GM18508 (cell line): ENCODE results near the gene CCDC81.
"Not testable (repeated sequence)": the region's sequence is repeated elsewhere in the genome, so short reads cannot be mapped to it uniquely, and the experiment has no call there.

ENCODE experiments used
- ATAC-seq: cut with Tn5 transposase; IDR thresholded peaks from one replicate; pipeline ENCODE4 v1.9.1; 2021; ENCODE audit warnings: moderate number of reproducible peaks; ENCODE audit not compliant: insufficient read depth, unreplicated experiment

CCDC81 gene

GRCh38 chr11:86386283-86386682, 11.6 kb downstream of the CCDC81 start:
- no peak for ATAC-seq

GRCh38 chr11:86386746-86387145, 12.1 kb downstream of the CCDC81 start:
- no peak for ATAC-seq

GRCh38 chr11:86388198-86388597, 13.5 kb downstream of the CCDC81 start:
- ATAC-seq = no peak

- no peak for ATAC-seq
Observed at GRCh38 chr11:86390487-86390886, 15.8 kb downstream of the CCDC81 start.

- no peak for ATAC-seq
Observed at GRCh38 chr11:86395061-86395551, 20.4 kb downstream of the CCDC81 start.

- ATAC-seq = no peak
Observed at GRCh38 chr11:86396396-86396795, 21.7 kb downstream of the CCDC81 start.

GRCh38 chr11:86397351-86397750, 22.7 kb downstream of the CCDC81 start:
- ATAC-seq = no peak

- ATAC-seq = no peak
Observed at GRCh38 chr11:86398106-86398505, 23.4 kb downstream of the CCDC81 start.

GRCh38 chr11:86403458-86403857, 28.8 kb downstream of the CCDC81 start:
- no peak for ATAC-seq

GRCh38 chr11:86408845-86409244, 34.2 kb downstream of the CCDC81 start:
- ATAC-seq = no peak

- ATAC-seq = no peak
Observed at GRCh38 chr11:86414032-86414431, 39.3 kb downstream of the CCDC81 start.

GRCh38 chr11:86415026-86415425, 40.3 kb downstream of the CCDC81 start:
- no peak for ATAC-seq

- no peak for ATAC-seq
Observed at GRCh38 chr11:86416494-86416893, 41.8 kb downstream of the CCDC81 start.

GRCh38 chr11:86416951-86417350, 42.3 kb downstream of the CCDC81 start:
- ATAC-seq = not testable (repeated sequence)

- ATAC-seq = no peak
Observed at GRCh38 chr11:86418106-86418505, 43.4 kb downstream of the CCDC81 start.

GRCh38 chr11:86418513-86418912, 43.8 kb downstream of the CCDC81 start:
- ATAC-seq = no peak

GRCh38 chr11:86418917-86419316, 44.2 kb downstream of the CCDC81 start:
- no peak for ATAC-seq

- no peak for ATAC-seq
Observed at GRCh38 chr11:86421946-86422345, 47.3 kb downstream of the CCDC81 start.

- ATAC-seq = no peak
Observed at GRCh38 chr11:86422371-86422770, 47.7 kb downstream of the CCDC81 start.

- ATAC-seq = not testable (repeated sequence)
Observed at GRCh38 chr11:86423488-86423887, 48.8 kb downstream of the CCDC81 start.

GRCh38 chr11:86427441-86427840, 52.8 kb downstream of the CCDC81 start:
- no peak for ATAC-seq

GRCh38 chr11:86431258-86431657, 56.6 kb downstream of the CCDC81 start:
- ATAC-seq = no peak
